ENCODE results near the gene TMEM33. TPM values are rescaled to one million over a fixed set of nuclear protein-coding genes. Genes with fewer than 3 reads are reported as not detected.

Gene TMEM33
- total RNA-seq, 1 donor from 2014 or later, result 22.5 TPM

DNA sequence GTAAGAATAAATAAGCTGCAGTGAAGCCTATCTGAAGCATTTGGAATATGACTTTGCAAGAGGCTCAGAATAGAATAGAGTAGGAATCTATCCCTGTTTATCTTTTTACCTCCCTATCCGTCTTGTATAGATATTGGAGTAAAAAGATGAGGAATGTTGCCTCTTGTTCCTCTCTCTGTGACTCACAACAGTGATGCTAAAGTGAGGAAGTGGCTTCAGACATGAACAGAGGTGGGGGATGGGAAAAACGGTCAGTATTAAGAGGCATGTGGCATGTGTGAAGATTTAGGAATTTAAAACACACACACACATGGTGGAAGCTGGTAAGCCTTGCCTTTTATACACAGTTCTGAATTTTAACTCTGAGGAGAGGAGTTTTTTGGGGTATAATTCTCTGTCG lies 42.5 kb downstream of the TMEM33 start:
- DNase-seq, result no peak
- no peaks in the 10 kb centered on the region for H3K9me3 ChIP-seq (replicated peaks)
- H3K27me3 ChIP-seq (ENCODE audit: low read depth), result no peaks in the 10 kb centered on the region
- peaks cover 7% of the 10 kb centered on the region for H3K4me1 ChIP-seq
- intact Hi-C loops (cut with micrococcal nuclease), result no loop called here
- H3K36me3 ChIP-seq, result no peaks in the 10 kb centered on the region
- H3K27ac ChIP-seq (replicated peaks), result no peak overlapping the region
- H3K4me3 ChIP-seq, result no peak overlapping the region
- TF ChIP-seq, protein P1, sequence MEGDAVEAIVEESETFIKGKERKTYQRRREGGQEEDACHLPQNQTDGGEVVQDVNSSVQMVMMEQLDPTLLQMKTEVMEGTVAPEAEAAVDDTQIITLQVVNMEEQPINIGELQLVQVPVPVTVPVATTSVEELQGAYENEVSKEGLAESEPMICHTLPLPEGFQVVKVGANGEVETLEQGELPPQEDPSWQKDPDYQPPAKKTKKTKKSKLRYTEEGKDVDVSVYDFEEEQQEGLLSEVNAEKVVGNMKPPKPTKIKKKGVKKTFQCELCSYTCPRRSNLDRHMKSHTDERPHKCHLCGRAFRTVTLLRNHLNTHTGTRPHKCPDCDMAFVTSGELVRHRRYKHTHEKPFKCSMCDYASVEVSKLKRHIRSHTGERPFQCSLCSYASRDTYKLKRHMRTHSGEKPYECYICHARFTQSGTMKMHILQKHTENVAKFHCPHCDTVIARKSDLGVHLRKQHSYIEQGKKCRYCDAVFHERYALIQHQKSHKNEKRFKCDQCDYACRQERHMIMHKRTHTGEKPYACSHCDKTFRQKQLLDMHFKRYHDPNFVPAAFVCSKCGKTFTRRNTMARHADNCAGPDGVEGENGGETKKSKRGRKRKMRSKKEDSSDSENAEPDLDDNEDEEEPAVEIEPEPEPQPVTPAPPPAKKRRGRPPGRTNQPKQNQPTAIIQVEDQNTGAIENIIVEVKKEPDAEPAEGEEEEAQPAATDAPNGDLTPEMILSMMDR (IDR thresholded peaks at IDR 0.05; ENCODE audit: borderline replicate concordance), result no peak

DNA sequence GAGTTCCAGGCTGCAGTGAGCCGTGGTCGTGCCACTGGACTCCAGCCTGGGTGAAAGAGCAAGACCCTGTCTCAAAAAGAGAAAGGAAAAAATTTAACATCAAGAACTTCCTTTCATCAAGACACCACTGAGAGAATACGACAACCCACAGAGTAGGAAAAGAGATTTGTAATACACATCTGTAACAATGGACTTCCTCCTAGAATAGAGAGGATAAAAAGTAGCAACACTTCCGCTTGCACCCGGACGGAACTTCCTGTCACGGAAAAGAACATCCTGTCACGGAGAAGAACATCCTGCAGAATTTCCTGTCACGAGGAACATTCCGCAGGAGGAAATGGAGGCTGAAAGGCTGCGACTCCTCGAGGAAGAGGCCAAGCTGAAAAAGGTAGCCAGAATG lies 46.2 kb downstream of the TMEM33 start, which contains the start of gene DCAF4L1:
DCAF4L1 (plus strand) TSS at position 301 of the 400 bp plus-strand sequence; CDS start at position 338, 37 bp downstream.
- Histone ChIP-seq H3K4me1 (peaks cover 13% of the 10 kb centered on the region), H3K36me3 (no peaks in the 10 kb centered on the region), H3K27me3 (ENCODE audit: low read depth) (no peaks in the 10 kb centered on the region), H3K27ac (replicated peaks) (no peak within 1 kb of the TSS), H3K4me3 (no peak within 1 kb of the TSS), H3K9me3 (replicated peaks) (no peaks in the 10 kb centered on the region)
- TF ChIP-seq, protein P1 (IDR thresholded peaks at IDR 0.05; ENCODE audit: borderline replicate concordance), result no peak
- DNase-seq, result no peak
- intact Hi-C loops (cut with micrococcal nuclease), result no loop called here

DNA sequence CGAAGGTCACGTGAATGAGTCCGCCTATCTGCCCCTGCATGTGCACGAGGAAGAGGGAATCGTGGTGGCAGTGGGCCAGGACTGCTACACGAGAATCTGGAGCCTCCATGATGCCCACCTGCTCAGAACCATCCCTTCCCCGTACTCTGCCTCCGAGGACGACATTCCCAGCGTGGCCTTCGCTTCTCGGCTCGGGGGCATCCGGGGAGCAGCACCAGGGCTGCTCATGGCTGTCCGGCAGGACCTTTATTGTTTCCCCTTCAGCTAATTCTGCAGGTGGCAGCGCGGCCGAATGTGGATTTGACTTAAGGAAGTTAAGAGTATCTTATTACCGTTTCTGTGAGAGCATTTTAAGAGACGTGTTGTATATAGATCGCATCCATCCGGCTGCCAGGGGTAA lies 47.5 kb downstream of the TMEM33 start:
- Histone ChIP-seq H3K36me3 (no peaks in the 10 kb centered on the region), H3K27ac (replicated peaks) (no peak overlapping the region), H3K27me3 (ENCODE audit: low read depth) (no peaks in the 10 kb centered on the region), H3K9me3 (replicated peaks) (no peaks in the 10 kb centered on the region), H3K4me3 (no peak overlapping the region), H3K4me1 (peaks cover 19% of the 10 kb centered on the region)
- no peak for DNase-seq
- TF ChIP-seq, protein P1 (IDR thresholded peaks at IDR 0.05; ENCODE audit: borderline replicate concordance), result no peak
- intact Hi-C loops (cut with micrococcal nuclease), result no loop called here

DNA sequence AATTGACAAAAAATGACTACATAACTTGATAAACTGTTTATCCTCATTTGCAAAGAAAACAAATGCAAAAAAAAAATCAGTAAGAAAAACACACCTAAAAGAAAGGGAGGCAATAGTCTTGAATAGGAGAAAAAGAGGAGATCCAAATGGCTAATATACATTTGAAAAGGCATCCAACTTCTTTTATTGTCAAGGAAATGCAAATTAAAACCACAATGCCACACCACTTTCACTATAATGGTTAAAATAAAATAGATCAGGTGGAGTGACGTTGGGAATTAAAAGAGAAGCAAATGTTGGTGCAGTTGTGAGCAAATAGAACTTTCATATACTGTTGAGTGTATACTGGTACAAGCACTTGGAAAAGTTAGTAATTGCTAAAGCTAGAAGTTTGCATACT lies 49.9 kb downstream of the TMEM33 start:
- intact Hi-C loops (cut with micrococcal nuclease), result no loop called here
- no peaks in the 10 kb centered on the region for H3K9me3 ChIP-seq (replicated peaks)
- TF ChIP-seq, protein P1 (IDR thresholded peaks at IDR 0.05; ENCODE audit: borderline replicate concordance), result no peak
- H3K27ac ChIP-seq (replicated peaks), result no peak overlapping the region
- no peaks in the 10 kb centered on the region for H3K27me3 ChIP-seq (ENCODE audit: low read depth)
- no peak overlapping the region for H3K4me3 ChIP-seq
- H3K36me3 ChIP-seq, result no peaks in the 10 kb centered on the region
- no peak for DNase-seq
- H3K4me1 ChIP-seq, result peaks cover 40% of the 10 kb centered on the region

DNA sequence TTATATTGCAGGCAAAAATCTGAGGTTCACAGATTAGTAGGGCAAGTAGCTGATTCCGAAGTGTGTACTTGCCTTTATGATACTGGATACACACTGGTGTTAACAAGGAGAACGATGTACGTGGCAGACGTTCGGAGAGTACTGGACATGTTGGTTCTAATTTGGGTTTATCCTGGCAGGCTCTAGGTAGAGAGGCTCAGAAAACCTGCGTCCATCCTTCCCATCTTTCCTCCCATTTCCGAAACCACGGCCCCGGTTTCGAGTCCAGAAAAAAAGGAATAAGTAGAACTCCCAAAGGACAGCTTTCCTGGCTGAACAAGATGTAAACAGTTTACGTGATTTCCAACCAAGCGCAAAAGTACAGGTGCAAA lies 54.8 kb downstream of the TMEM33 start:
- intact Hi-C loops (cut with micrococcal nuclease), result no loop called here
- Histone ChIP-seq H3K9me3 (replicated peaks) (no peaks in the 10 kb centered on the region), H3K4me3 (peak overlapping the region; percentile 97), H3K27ac (replicated peaks) (peak overlapping the region; percentile 93), H3K27me3 (ENCODE audit: low read depth) (no peaks in the 10 kb centered on the region), H3K36me3 (no peaks in the 10 kb centered on the region), H3K4me1 (peaks cover 79% of the 10 kb centered on the region)
- no peak for DNase-seq
- TF ChIP-seq, protein P1 (IDR thresholded peaks at IDR 0.05; ENCODE audit: borderline replicate concordance), result no peak
